H1 (cell line): ENCODE data around the gene RAPGEF5. TPM values are rescaled to one million over a fixed set of nuclear protein-coding genes. Genes with fewer than 3 reads are reported as not detected.

Experiments used
- BRCA1 ChIP-seq: IDR thresholded peaks from 2 replicates; pipeline ENCODE4 v1.6.1; 2012; ENCODE audit warnings: low read depth, low read length, improper control_type of control experiment
- CEBPB ChIP-seq: IDR thresholded peaks from 2 replicates; pipeline ENCODE4 v1.6.1; 2012; ENCODE audit warnings: low read depth, low read length
- CHD1 ChIP-seq: IDR thresholded peaks from 2 replicates; pipeline ENCODE4 v1.6.1; 2012; ENCODE audit warnings: low read depth, low read length, improper control_type of control experiment
- CHD2 ChIP-seq: IDR thresholded peaks from 2 replicates; pipeline ENCODE4 v1.6.1; 2012; ENCODE audit warnings: low read length, improper control_type of control experiment
- GABPA ChIP-seq: IDR thresholded peaks from 2 replicates; pipeline ENCODE4 v1.6.1; 2011; ENCODE audit warnings: mild to moderate bottlenecking, low read length, moderate library complexity, borderline replicate concordance; ENCODE audit not compliant: insufficient read depth
- GTF2F1 ChIP-seq: IDR thresholded peaks from 2 replicates; pipeline ENCODE4 v1.6.1; 2012; ENCODE audit warnings: low read depth, low read length, improper control_type of control experiment, borderline replicate concordance
- HDAC2 ChIP-seq, 2 experiments: fragments of 300-600 bp in 1 of 2; sonication (generic) in 1 of 2; IDR thresholded peaks; 2 replicates each; pipeline ENCODE4 v1.6.1; 2011 to 2012; ENCODE audit warnings: low read depth in 2 of 2, low read length in 2 of 2, mild to moderate bottlenecking in 2 of 2, moderate library complexity in 2 of 2, borderline replicate concordance in 1 of 2, inconsistent platforms in 1 of 2
- JUN ChIP-seq: IDR thresholded peaks from 2 replicates; pipeline ENCODE4 v1.6.1; 2011; ENCODE audit warnings: low read depth, mild to moderate bottlenecking, improper control_type of control experiment, low read length
- KDM1A ChIP-seq: fragments of 200-600, 300-600 bp; sonication (generic); IDR thresholded peaks from 2 replicates; pipeline ENCODE4 v1.7.1; 2016; ENCODE audit warnings: mild to moderate bottlenecking, low read length, borderline replicate concordance
- KDM5A ChIP-seq: fragments of 200-600 bp; IDR thresholded peaks from 2 replicates; pipeline ENCODE4 v1.7.1; 2012; ENCODE audit warnings: mild to moderate bottlenecking, low read length, inconsistent platforms, mixed read lengths
- RAD21 ChIP-seq, 2 experiments: IDR thresholded peaks in 1 of 2; conservative IDR thresholded peaks in 1 of 2; 2 replicates each; pipeline ENCODE4 v1.6.1; 2011; ENCODE audit warnings: low read depth in 2 of 2, low read length in 2 of 2, improper control_type of control experiment in 1 of 2, inconsistent platforms in 1 of 2, mild to moderate bottlenecking in 1 of 2, moderate library complexity in 1 of 2
- RNF2 ChIP-seq: fragments of 200-900, 300-1000 bp; sonication (generic); IDR thresholded peaks from 2 replicates; pipeline ENCODE4 v1.7.1; 2016; ENCODE audit warnings: borderline replicate concordance, low read depth, mild to moderate bottlenecking, antibody characterized with exemption, low read length; ENCODE audit not compliant: poor library complexity, severe bottlenecking; ENCODE audit errors: missing control alignments
- SAP30 ChIP-seq: fragments of 300-600 bp; sonication (generic); IDR thresholded peaks from 2 replicates; pipeline ENCODE4 v1.7.1; 2012; ENCODE audit warnings: low read length, moderate library complexity, mild to moderate bottlenecking, inconsistent platforms; ENCODE audit not compliant: insufficient read depth, insufficient replicate concordance
- SP2 ChIP-seq: IDR thresholded peaks from 2 replicates; pipeline ENCODE4 v1.6.1; 2012; ENCODE audit warnings: mild to moderate bottlenecking, low read length, inconsistent platforms
- SP4 ChIP-seq: IDR thresholded peaks from 2 replicates; pipeline ENCODE4 v1.6.1; 2012; ENCODE audit warnings: low read length, inconsistent platforms
- TAF1 ChIP-seq: IDR thresholded peaks from 2 replicates; pipeline ENCODE4 v1.6.1; 2011; ENCODE audit warnings: mild to moderate bottlenecking, low read depth, low read length
- TBP ChIP-seq: IDR thresholded peaks from 2 replicates; pipeline ENCODE4 v1.6.1; 2011; ENCODE audit warnings: low read depth, low read length, improper control_type of control experiment
- polyA plus RNA-seq, 7 experiments: library from polyadenylated mRNA; depleted of rRNA in 3 of 7; stranded (reverse) in 5 of 7; unstranded in 2 of 7; fragments of >200 nt in 5 of 7; fragments of 200-250 nt in 2 of 7; gene quantifications; 1 replicate in 5 of 7; 2 replicates in 1 of 7; 4 replicates in 1 of 7; pipeline versions ENCODE4 v1.2.1 to v1.2.3, GENCODE V29; 2011 to 2013; ENCODE audit warnings: missing spikeins in 2 of 7, mixed read lengths in 2 of 7
- total RNA-seq: library from RNA; stranded (reverse); fragmentation: NEBNext Ultra II Directional; extraction: Animal tissue kit (Norgen Biotek cat#: 25700); gene quantifications from 2 replicates; pipeline ENCODE4 v1.2.1, GENCODE V29; 2021
- TF ChIP-seq, protein P1 (sequence below), 3 experiments: IDR thresholded peaks; 1 replicate in 2 of 3; 2 replicates in 1 of 3; pipeline versions ENCODE4 v1.5.1 to v1.6.1; 2011; ENCODE audit warnings: low read length in 3 of 3, mild to moderate bottlenecking in 3 of 3, inconsistent platforms in 2 of 3, low read depth in 1 of 3, moderate library complexity in 1 of 3; ENCODE audit not compliant: insufficient read depth in 1 of 3; ENCODE audit errors: control extremely low read depth in 1 of 3
- TF ChIP-seq, protein P2 (sequence below): IDR thresholded peaks from 2 replicates; pipeline ENCODE4 v1.6.1; 2012; ENCODE audit warnings: low read length, inconsistent platforms

RAPGEF5 gene
- total and polyA plus RNA-seq, 2 of the 8 experiments (the other 6 are each of a cell fraction or from before 2014, with no cell fraction given): 4.4 to 22.9 TPM

DNA sequence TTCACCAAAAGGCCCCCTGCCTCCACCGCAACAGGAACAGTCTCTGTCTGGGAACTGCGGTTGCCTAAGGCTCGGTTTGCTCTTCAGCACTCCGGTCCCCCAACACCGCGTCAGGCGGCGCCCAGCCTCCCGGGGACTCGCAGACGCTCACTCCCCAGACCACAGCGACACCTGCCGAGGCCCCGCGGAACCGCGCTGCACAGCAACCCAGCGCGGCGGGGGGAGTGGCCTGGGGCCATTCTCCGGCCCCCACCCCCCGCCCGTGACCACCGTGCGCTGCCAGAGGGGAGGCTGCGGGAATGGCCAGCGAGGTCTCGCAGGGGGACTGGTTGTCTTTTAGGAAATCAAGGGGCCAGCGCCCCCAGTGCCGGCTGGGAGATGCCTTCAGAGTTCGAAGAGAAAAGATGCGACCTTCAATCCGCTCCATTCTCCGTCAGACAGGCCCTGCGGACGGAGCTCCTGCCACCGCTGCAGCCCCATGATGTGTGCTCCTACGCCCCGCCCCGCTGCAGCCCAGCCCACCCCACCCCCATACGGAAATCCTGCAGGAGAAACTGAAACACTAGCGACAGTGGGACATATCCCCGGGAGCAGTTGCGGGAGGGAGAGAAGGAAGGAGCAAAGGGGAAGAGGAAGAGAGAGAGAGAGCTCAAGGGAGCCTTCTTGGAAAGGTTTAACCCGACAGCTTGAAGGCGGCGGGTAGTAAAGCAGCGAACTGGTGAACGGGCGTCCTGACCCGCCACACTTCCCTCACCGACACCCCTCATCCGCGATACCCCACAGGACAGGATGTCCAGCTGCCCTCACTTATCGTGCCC lies 273.9 kb downstream of the RAPGEF5 start (continued):
- TF ChIP-seq, protein P1, sequence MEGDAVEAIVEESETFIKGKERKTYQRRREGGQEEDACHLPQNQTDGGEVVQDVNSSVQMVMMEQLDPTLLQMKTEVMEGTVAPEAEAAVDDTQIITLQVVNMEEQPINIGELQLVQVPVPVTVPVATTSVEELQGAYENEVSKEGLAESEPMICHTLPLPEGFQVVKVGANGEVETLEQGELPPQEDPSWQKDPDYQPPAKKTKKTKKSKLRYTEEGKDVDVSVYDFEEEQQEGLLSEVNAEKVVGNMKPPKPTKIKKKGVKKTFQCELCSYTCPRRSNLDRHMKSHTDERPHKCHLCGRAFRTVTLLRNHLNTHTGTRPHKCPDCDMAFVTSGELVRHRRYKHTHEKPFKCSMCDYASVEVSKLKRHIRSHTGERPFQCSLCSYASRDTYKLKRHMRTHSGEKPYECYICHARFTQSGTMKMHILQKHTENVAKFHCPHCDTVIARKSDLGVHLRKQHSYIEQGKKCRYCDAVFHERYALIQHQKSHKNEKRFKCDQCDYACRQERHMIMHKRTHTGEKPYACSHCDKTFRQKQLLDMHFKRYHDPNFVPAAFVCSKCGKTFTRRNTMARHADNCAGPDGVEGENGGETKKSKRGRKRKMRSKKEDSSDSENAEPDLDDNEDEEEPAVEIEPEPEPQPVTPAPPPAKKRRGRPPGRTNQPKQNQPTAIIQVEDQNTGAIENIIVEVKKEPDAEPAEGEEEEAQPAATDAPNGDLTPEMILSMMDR (IDR thresholded peaks at IDR 0.05; ENCODE audit: control extremely low read depth in 1 of 3, insufficient read depth in 1 of 3, low read depth in 1 of 3, low read length in 3 of 3): peak; percentile 83 to 94 (median 91)
- TF ChIP-seq HDAC2 (IDR thresholded peaks at IDR 0.05; ENCODE audit: borderline replicate concordance in 1 of 2, low read depth in 2 of 2, low read length in 2 of 2) (no peak), GABPA (no peak), RNF2 (no peak), TBP (no peak; the same call in none of the 2 replicates), CHD2 (no peak), CEBPB (no peak), KDM1A (peak; percentile 62; the same call in 1 of the 2 replicates), GTF2F1 (no peak), TAF1 (peak; percentile 67), CHD1 (no peak), SAP30 (no peak), KDM5A (peak; percentile 63; the same call in 1 of the 2 replicates), RAD21 (IDR thresholded peaks at IDR 0.05 in 1 of 2, conservative IDR thresholded peaks at IDR 0.05 in 1 of 2; ENCODE audit: low read depth in 2 of 2, low read length in 2 of 2) (peak; percentile 87 to 94), SP2 (no peak), JUN (no peak), SP4 (no peak), BRCA1 (no peak)
- TF ChIP-seq, protein P2, sequence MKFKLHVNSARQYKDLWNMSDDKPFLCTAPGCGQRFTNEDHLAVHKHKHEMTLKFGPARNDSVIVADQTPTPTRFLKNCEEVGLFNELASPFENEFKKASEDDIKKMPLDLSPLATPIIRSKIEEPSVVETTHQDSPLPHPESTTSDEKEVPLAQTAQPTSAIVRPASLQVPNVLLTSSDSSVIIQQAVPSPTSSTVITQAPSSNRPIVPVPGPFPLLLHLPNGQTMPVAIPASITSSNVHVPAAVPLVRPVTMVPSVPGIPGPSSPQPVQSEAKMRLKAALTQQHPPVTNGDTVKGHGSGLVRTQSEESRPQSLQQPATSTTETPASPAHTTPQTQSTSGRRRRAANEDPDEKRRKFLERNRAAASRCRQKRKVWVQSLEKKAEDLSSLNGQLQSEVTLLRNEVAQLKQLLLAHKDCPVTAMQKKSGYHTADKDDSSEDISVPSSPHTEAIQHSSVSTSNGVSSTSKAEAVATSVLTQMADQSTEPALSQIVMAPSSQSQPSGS: no peak
